Cardiac muscle cell (in vitro differentiated cells and primary cell): ENCODE results near the gene RNASE8. TPM values are rescaled to one million over a fixed set of nuclear protein-coding genes. Genes with fewer than 3 reads are reported as not detected.

Experiments used
- DNase-seq, 2 donors: peaks; one replicate each; pipeline versions ENCODE4 v3.0.0 to v3.0.0-alpha.2; 2010 to 2017; ENCODE audit warnings: low read depth in 1 of 2, low spot score in 1 of 2
- H3K27ac ChIP-seq: fragments of 200-600 bp; sonication (generic); 2 replicates; pipeline ENCODE4 v1.5.1; 2016
- H3K27me3 ChIP-seq: fragments of 200-600 bp; sonication (generic); 2 replicates; pipeline ENCODE4 v1.6.0; 2016; ENCODE audit warnings: control low read depth
- H3K36me3 ChIP-seq: fragments of 200-600 bp; sonication (generic); 2 replicates; pipeline ENCODE4 v1.5.1; 2016; ENCODE audit warnings: control low read depth
- H3K4me1 ChIP-seq: fragments of 200-600 bp; sonication (generic); 2 replicates; pipeline ENCODE4 v1.8.1; 2017; ENCODE audit warnings: low read depth, mild to moderate bottlenecking, mixed run types
- H3K4me3 ChIP-seq: fragments of 200-600 bp; sonication (generic); 2 replicates; pipeline ENCODE4 v1.5.1; 2016; ENCODE audit warnings: mild to moderate bottlenecking
- H3K9me3 ChIP-seq: fragments of 200-600 bp; sonication (generic); 2 replicates; pipeline ENCODE4 v1.5.1; 2017; ENCODE audit warnings: low read depth, mild to moderate bottlenecking, control low read depth
- CTCF ChIP-seq: IDR thresholded peaks from 2 replicates; pipeline ENCODE4 v1.5.1; 2012; ENCODE audit warnings: low read depth, mild to moderate bottlenecking, low read length
- polyA plus RNA-seq: library from polyadenylated mRNA; unstranded; fragments of >200 nt; fragmentation: Nextera tagmentation; extraction: Ambion mirVana; gene quantifications from 2 replicates; pipeline ENCODE4 v1.2.1, GENCODE V29; 2016
- total RNA-seq: library from RNA; depleted of rRNA; stranded (reverse); fragments of >200 nt; gene quantifications from 2 replicates; pipeline ENCODE4 v1.2.3, GENCODE V29; 2016

RNASE8 gene
- total and polyA plus RNA-seq, 2 experiments from 2014 or later: not detected

- Histone ChIP-seq H3K27ac (no peak overlapping the region), H3K4me1 (no peaks in the 10 kb centered on the region), H3K9me3 (no peaks in the 10 kb centered on the region), H3K27me3 (no peaks in the 10 kb centered on the region), H3K4me3 (no peak overlapping the region), H3K36me3 (peaks cover 42% of the 10 kb centered on the region)
- DNase-seq: no peak
- TF ChIP-seq CTCF: no peak
Observed at GRCh38 chr14:21078726-21079125, 21.1 kb downstream of the RNASE8 start.

- H3K27ac ChIP-seq: no peak overlapping the region
- H3K4me3 ChIP-seq: no peak overlapping the region
- H3K4me1 ChIP-seq: peaks cover 6% of the 10 kb centered on the region
- TF ChIP-seq CTCF: no peak
- DNase-seq: no peak
- no peaks in the 10 kb centered on the region for H3K9me3 ChIP-seq
- H3K36me3 ChIP-seq: peaks cover 40% of the 10 kb centered on the region
- H3K27me3 ChIP-seq: no peaks in the 10 kb centered on the region
Observed at GRCh38 chr14:21081521-21082142, 24.0 kb downstream of the RNASE8 start.

GRCh38 chr14:21083565-21084325 lies 26.1 kb downstream of the RNASE8 start:
- no peak overlapping the region for H3K4me3 ChIP-seq
- peaks cover 29% of the 10 kb centered on the region for H3K36me3 ChIP-seq
- no peaks in the 10 kb centered on the region for H3K27me3 ChIP-seq
- no peak overlapping the region for H3K27ac ChIP-seq
- H3K9me3 ChIP-seq: no peaks in the 10 kb centered on the region
- no peak for DNase-seq
- TF ChIP-seq CTCF: no peak
- H3K4me1 ChIP-seq: peaks cover 6% of the 10 kb centered on the region

- no peak for DNase-seq
- no peaks in the 10 kb centered on the region for H3K9me3 ChIP-seq
- peaks cover 33% of the 10 kb centered on the region for H3K36me3 ChIP-seq
- H3K27ac ChIP-seq: peak overlapping the region; percentile 80
- no peak for TF ChIP-seq CTCF
- H3K4me3 ChIP-seq: no peak overlapping the region
- H3K4me1 ChIP-seq: peaks cover 6% of the 10 kb centered on the region
- H3K27me3 ChIP-seq: no peaks in the 10 kb centered on the region
Observed at GRCh38 chr14:21084396-21084795, 26.8 kb downstream of the RNASE8 start.

GRCh38 chr14:21084998-21085853 lies 27.6 kb downstream of the RNASE8 start:
- Histone ChIP-seq H3K4me1 (peaks cover 6% of the 10 kb centered on the region), H3K4me3 (no peak overlapping the region), H3K36me3 (peaks cover 40% of the 10 kb centered on the region), H3K9me3 (no peaks in the 10 kb centered on the region), H3K27me3 (no peaks in the 10 kb centered on the region), H3K27ac (peak overlapping the region; percentile 80)
- DNase-seq: peak in 1 of 2 donors; percentile 52
- no peak for TF ChIP-seq CTCF
